Chondrocyte (in vitro differentiated cells): ENCODE data around the gene TAF1L. TPM values are rescaled to one million over a fixed set of nuclear protein-coding genes. Genes with fewer than 3 reads are reported as not detected.
"Not testable (repeated sequence)": the region's sequence is repeated elsewhere in the genome, so short reads cannot be mapped to it uniquely, and the experiment has no call there.

Experiments
- DNase-seq: peaks from one replicate; pipeline ENCODE4 v3.0.0; 2021; ENCODE audit warnings: mixed read lengths, low spot score
- H3K27ac Mint-ChIP-seq: one replicate; pipeline ENCODE4 v1.8.0; 2021; ENCODE audit warnings: mild to moderate bottlenecking, moderate library complexity, mixed read lengths; ENCODE audit not compliant: unreplicated experiment
- H3K27me3 Mint-ChIP-seq: 2 replicates; pipeline ENCODE4 v1.8.0; 2021; ENCODE audit warnings: low read depth, mixed read lengths
- H3K36me3 Mint-ChIP-seq: 2 replicates; pipeline ENCODE4 v1.8.0; 2021; ENCODE audit warnings: low read depth, mixed read lengths
- H3K4me1 Mint-ChIP-seq: 2 replicates; pipeline ENCODE4 v1.8.0; 2021; ENCODE audit warnings: low read depth, mild to moderate bottlenecking, mixed read lengths
- H3K4me3 Mint-ChIP-seq: one replicate; pipeline ENCODE4 v1.8.0; 2021; ENCODE audit warnings: mild to moderate bottlenecking, moderate library complexity, mixed read lengths; ENCODE audit not compliant: unreplicated experiment
- H3K9me3 Mint-ChIP-seq: 2 replicates; pipeline ENCODE4 v1.8.0; 2021; ENCODE audit warnings: low read depth, mixed read lengths
- total RNA-seq: library from RNA; stranded (reverse); gene quantifications from 3 replicates; pipeline ENCODE4 v1.2.1, GENCODE V29; 2021
- TF ChIP-seq, protein P1 (sequence below): fragments of 200-600 bp; sonication (generic); IDR thresholded peaks from 2 replicates; pipeline ENCODE4 v1.5.0; 2021; ENCODE audit warnings: antibody characterized with exemption, mild to moderate bottlenecking, moderate library complexity

TAF1L gene
- total RNA-seq, 1 donor from 2014 or later = 0.02 TPM

DNA sequence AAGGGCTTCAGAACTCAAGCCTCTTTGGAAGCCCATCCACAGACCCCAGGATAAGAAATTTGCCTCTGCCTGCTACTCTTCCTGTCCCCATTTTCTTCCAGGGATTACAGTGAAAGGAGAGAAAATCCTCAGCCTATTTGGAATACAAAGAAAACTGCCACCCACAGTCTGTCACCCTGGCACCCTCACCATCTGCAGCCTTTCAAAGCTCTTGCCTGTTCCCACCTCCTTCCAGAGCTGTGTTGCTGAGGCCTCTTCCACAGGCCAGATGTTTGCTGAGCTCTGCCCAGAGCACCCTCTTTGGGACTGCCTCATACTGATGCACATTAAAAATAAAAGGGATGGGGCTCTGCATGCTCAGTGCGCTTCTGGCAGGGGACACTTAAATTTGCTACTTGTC is 35.9 kb upstream of the TAF1L start:
- no peaks in the 10 kb centered on the region for H3K9me3 Mint-ChIP-seq
- H3K27me3 Mint-ChIP-seq = peaks cover 2% of the 10 kb centered on the region
- no peak for DNase-seq

DNA sequence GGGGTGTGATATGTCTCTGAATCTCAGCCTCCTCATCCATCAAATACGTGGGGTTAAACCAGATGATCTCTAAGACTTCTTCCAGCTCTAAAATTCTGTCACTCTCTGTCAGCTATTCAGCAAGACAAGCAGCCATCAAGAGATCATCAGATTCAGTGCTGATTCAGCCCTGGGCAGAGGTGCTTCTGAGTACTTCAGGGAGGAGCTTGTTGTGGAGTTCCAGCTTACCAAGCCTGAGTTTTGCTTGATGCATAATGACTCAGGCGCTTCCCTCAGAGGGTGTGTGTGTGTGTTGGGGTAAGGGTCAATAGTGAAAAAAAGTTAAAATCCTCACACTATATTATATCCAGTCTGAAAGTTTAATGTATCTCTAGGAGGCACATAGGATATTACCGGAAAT is 29.6 kb upstream of the TAF1L start:
- H3K4me3 Mint-ChIP-seq = no peak overlapping the region
- H3K4me1 Mint-ChIP-seq = no peaks in the 10 kb centered on the region
- H3K27ac Mint-ChIP-seq = no peak overlapping the region
- H3K36me3 Mint-ChIP-seq = no peaks in the 10 kb centered on the region
- TF ChIP-seq, protein P1, sequence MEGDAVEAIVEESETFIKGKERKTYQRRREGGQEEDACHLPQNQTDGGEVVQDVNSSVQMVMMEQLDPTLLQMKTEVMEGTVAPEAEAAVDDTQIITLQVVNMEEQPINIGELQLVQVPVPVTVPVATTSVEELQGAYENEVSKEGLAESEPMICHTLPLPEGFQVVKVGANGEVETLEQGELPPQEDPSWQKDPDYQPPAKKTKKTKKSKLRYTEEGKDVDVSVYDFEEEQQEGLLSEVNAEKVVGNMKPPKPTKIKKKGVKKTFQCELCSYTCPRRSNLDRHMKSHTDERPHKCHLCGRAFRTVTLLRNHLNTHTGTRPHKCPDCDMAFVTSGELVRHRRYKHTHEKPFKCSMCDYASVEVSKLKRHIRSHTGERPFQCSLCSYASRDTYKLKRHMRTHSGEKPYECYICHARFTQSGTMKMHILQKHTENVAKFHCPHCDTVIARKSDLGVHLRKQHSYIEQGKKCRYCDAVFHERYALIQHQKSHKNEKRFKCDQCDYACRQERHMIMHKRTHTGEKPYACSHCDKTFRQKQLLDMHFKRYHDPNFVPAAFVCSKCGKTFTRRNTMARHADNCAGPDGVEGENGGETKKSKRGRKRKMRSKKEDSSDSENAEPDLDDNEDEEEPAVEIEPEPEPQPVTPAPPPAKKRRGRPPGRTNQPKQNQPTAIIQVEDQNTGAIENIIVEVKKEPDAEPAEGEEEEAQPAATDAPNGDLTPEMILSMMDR = no peak
- no peak for DNase-seq
- H3K9me3 Mint-ChIP-seq = no peaks in the 10 kb centered on the region
- H3K27me3 Mint-ChIP-seq = peaks cover 16% of the 10 kb centered on the region

More for the DNA sequence above, 35.9 kb upstream of the TAF1L start:
- no peak overlapping the region for H3K4me3 Mint-ChIP-seq
- TF ChIP-seq, protein P1 = no peak
- H3K4me1 Mint-ChIP-seq = no peaks in the 10 kb centered on the region
- no peaks in the 10 kb centered on the region for H3K36me3 Mint-ChIP-seq
- H3K27ac Mint-ChIP-seq = no peak overlapping the region

DNA sequence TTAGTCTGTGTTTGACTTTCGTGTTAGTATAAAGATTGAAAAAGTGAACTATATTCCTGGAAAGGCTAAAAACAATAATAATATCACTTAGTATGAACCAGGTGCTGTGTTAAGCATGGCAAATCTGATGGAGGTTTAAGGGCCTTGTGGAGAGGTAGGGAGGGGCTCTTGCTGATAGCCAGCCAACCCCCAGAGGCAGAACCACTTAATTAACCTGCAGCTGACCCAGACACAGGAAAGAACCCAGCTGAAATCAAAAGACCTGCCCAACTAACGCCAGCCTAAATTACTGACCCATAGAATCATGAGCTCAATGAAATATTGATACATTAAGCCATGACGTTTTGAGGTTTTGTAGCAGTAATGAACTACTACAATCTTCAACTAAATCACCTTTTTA is 28.3 kb upstream of the TAF1L start:
- H3K4me1 Mint-ChIP-seq = no peaks in the 10 kb centered on the region
- H3K9me3 Mint-ChIP-seq = no peaks in the 10 kb centered on the region

DNA sequence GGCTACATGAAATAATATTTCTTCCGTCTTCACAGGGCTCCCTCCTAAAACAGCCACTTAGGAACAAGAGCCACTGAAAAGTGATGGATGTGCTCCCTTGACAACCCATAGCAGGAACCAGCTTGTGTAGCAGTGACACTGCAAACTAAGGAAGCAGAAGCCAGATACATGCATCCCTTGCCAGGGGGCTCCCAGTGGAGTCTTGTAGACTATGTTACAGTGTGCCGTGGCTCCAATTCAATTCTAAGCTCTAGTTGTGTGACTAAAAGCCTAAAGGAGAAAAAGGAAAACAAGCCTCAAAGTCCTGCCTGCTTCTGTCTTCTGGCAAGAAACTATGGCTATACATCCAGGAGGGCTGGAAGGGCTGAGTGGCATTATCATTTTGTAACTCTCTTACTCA is 12.2 kb upstream of the TAF1L start:
- Mint-ChIP-seq H3K36me3 (no peaks in the 10 kb centered on the region), H3K27me3 (peaks cover 6% of the 10 kb centered on the region), H3K4me1 (peaks cover 7% of the 10 kb centered on the region), H3K4me3 (no peak overlapping the region), H3K27ac (no peak overlapping the region), H3K9me3 (peaks cover 18% of the 10 kb centered on the region)
- no peak for DNase-seq
- TF ChIP-seq, protein P1 = no peak

More for the DNA sequence above, 28.3 kb upstream of the TAF1L start:
- peaks cover 15% of the 10 kb centered on the region for H3K27me3 Mint-ChIP-seq
- H3K36me3 Mint-ChIP-seq = no peaks in the 10 kb centered on the region
- H3K27ac Mint-ChIP-seq = no peak overlapping the region
- TF ChIP-seq, protein P1 = no peak
- H3K4me3 Mint-ChIP-seq = no peak overlapping the region
- no peak for DNase-seq

DNA sequence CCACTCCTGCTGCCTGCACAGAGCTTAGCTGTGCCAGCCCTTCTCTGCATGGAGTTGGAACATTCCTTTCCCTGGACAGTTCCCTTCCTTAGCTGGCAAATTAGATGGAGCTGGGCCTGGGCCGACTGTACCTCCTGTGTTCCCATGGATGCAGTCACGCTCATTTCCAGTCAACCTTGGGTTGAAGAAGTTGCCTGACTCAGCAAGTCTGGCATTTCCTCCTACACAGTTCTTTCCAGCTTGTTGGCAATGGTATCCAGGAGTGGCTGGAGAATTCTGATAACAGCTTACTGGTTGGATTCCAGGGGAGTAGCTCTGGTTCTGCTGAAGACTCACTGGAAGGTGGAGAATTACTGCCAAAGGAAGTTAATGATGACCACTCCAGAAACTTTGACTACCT is 9.2 kb upstream of the TAF1L start:
- Mint-ChIP-seq H3K36me3 (no peaks in the 10 kb centered on the region), H3K9me3 (peaks cover 3% of the 10 kb centered on the region), H3K4me3 (no peak overlapping the region), H3K27me3 (peaks cover 19% of the 10 kb centered on the region), H3K4me1 (peaks cover 7% of the 10 kb centered on the region), H3K27ac (no peak overlapping the region)
- TF ChIP-seq, protein P1 = no peak
- no peak for DNase-seq

DNA sequence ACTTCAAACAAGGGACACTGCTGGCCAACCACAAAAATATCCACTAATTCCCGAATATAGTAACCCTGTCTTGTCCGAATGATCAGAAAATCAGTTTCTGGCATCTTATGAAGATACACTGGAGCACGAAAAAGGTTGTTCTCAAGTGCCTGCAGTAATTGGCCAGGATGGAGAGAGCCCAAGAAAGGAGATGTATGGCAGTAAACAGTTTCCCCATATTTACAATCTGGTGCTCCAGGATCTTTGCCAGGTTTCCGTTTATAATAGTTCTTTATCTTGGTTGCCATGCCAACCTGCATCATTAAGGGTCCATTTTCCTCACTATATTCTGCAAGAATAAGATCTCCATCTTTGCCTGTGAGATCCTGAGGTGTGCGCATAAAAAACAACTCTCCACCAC is 2.3 kb downstream of the TAF1L start:
- H3K4me1 Mint-ChIP-seq, H3K36me3 Mint-ChIP-seq, H3K9me3 Mint-ChIP-seq, H3K27me3 Mint-ChIP-seq, H3K4me3 Mint-ChIP-seq, DNase-seq, H3K27ac Mint-ChIP-seq: not testable (repeated sequence)
